WERI-Rb-1 (cell line): Measurements from ENCODE around the gene PPP1R37.

Experiments
- DNase-seq: peaks from one replicate; pipeline ENCODE4 v3.0.0-alpha.2; 2020
- H3K27ac ChIP-seq: fragments of 250-450 bp; sonication (Bioruptor Pico); 2 replicates; pipeline ENCODE4 v1.5.1; 2020; ENCODE audit warnings: mild to moderate bottlenecking, moderate library complexity
- H3K27me3 ChIP-seq: fragments of 250-450 bp; sonication (Bioruptor Pico); 2 replicates; pipeline ENCODE4 v1.5.1; 2021; ENCODE audit warnings: mild to moderate bottlenecking, low read depth, moderate library complexity; ENCODE audit not compliant: insufficient read depth, severe bottlenecking
- H3K36me3 ChIP-seq: fragments of 250-450 bp; sonication (Bioruptor Pico); 2 replicates; pipeline ENCODE4 v1.5.1; 2020; ENCODE audit warnings: mild to moderate bottlenecking, moderate library complexity
- H3K4me3 ChIP-seq: 2 replicates; pipeline ENCODE4 v1.5.1; 2011; ENCODE audit warnings: low read depth, mild to moderate bottlenecking, control low read depth, low read length
- H3K9me3 ChIP-seq: fragments of 250-450 bp; sonication (Bioruptor Pico); 2 replicates; pipeline ENCODE4 v1.5.1; 2021; ENCODE audit warnings: mild to moderate bottlenecking, moderate library complexity; ENCODE audit not compliant: severe bottlenecking
- TF ChIP-seq, protein P1 (sequence below): IDR thresholded peaks from 2 replicates; pipeline ENCODE4 v1.5.1; 2011; ENCODE audit warnings: low read depth, mild to moderate bottlenecking, control low read depth, inconsistent platforms, low read length

The PPP1R37 gene

GRCh38 chr19:45059258-45059965 lies 33.6 kb upstream of the PPP1R37 start:
- Histone ChIP-seq H3K27ac (no peak overlapping the region), H3K36me3 (peaks cover 85% of the 10 kb centered on the region), H3K4me3 (no peak overlapping the region), H3K27me3 (no peaks in the 10 kb centered on the region), H3K9me3 (no peaks in the 10 kb centered on the region)
- DNase-seq: peak; percentile 80
- TF ChIP-seq, protein P1, sequence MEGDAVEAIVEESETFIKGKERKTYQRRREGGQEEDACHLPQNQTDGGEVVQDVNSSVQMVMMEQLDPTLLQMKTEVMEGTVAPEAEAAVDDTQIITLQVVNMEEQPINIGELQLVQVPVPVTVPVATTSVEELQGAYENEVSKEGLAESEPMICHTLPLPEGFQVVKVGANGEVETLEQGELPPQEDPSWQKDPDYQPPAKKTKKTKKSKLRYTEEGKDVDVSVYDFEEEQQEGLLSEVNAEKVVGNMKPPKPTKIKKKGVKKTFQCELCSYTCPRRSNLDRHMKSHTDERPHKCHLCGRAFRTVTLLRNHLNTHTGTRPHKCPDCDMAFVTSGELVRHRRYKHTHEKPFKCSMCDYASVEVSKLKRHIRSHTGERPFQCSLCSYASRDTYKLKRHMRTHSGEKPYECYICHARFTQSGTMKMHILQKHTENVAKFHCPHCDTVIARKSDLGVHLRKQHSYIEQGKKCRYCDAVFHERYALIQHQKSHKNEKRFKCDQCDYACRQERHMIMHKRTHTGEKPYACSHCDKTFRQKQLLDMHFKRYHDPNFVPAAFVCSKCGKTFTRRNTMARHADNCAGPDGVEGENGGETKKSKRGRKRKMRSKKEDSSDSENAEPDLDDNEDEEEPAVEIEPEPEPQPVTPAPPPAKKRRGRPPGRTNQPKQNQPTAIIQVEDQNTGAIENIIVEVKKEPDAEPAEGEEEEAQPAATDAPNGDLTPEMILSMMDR: peak; percentile 86

GRCh38 chr19:45061965-45062364 lies 31.0 kb upstream of the PPP1R37 start:
- no peak for DNase-seq
- TF ChIP-seq, protein P1: no peak
- peaks cover 71% of the 10 kb centered on the region for H3K36me3 ChIP-seq
- no peaks in the 10 kb centered on the region for H3K27me3 ChIP-seq
- no peak overlapping the region for H3K4me3 ChIP-seq
- H3K9me3 ChIP-seq: no peaks in the 10 kb centered on the region
- H3K27ac ChIP-seq: no peak overlapping the region

DNA sequence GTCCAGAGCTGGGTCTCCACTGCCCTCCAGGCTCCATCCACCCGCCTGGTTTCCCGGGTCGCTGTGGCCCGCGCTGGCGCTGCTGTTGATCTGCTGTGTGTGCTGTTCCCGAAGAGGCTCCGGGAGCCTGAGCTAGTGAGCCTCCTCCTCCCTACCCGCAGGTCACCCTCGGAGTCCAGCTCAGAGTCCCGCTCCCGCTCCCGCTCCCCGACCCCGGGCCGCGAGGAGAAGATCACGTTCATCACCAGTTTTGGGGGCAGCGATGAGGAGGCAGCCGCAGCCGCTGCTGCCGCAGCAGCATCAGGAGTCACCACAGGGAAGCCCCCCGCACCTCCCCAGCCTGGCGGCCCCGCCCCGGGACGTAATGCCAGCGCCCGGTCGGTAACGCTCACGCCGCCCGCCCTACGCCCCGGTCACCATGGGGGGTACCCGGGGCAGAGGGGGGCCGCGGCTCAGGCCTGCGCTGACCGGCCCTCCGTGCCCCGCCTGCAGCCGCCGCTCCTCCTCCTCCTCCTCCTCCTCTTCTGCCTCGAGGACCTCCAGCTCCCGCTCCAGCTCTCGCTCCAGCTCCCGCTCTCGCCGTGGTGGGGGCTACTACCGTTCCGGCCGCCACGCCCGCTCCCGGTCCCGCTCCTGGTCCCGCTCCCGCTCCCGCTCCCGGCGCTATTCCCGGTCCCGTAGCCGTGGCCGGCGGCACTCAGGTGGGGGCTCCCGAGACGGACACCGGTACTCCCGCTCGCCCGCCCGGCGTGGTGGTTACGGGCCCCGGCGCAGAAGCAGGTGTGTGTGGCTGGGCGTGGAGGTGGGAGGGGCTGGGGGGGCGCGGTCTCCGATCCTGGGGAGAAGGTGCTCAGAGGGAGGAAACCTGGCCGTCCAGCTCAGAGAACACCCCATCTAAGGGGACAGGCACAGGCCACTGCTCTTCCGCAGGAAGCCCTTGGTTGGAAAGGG lies 28.9 kb upstream of the PPP1R37 start:
- no peaks in the 10 kb centered on the region for H3K27me3 ChIP-seq
- H3K36me3 ChIP-seq: peaks cover 67% of the 10 kb centered on the region
- TF ChIP-seq, protein P1: no peak
- no peak overlapping the region for H3K4me3 ChIP-seq
- H3K9me3 ChIP-seq: no peaks in the 10 kb centered on the region
- no peak for DNase-seq
- H3K27ac ChIP-seq: no peak overlapping the region

DNA sequence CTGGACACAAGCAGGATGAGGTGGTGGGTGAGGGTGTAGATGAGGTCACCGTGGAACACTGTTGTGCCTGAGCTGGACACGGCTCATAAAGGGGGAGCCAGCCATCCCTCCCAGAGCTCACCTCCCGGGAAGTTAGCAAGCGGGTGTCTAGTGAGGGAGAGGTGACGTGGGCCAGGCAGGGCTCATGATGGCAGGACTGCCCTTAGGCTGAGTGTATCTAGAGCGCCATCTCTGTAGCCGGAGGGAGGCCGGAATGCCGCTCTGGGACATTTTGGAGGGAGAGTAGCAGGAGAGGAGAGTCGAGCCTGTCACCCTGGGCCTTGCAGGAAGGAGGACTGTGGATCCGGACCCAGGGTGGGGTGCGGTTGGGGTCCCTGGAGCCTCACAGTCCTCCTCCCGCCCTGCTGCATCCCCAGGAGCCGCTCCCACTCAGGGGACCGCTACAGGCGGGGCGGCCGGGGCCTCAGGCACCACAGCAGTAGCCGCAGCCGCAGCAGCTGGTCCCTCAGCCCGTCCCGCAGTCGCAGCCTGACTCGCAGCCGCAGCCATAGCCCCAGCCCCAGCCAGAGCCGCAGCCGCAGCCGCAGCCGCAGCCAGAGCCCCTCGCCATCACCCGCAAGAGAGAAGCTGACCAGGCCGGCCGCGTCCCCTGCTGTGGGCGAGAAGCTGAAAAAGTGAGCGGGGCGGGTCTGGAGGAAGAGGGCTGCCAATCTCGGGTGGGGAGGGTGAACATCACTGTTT lies 25.9 kb upstream of the PPP1R37 start:
- H3K9me3 ChIP-seq: no peaks in the 10 kb centered on the region
- no peak for DNase-seq
- H3K4me3 ChIP-seq: no peak overlapping the region
- H3K27ac ChIP-seq: no peak overlapping the region
- peaks cover 59% of the 10 kb centered on the region for H3K36me3 ChIP-seq
- no peaks in the 10 kb centered on the region for H3K27me3 ChIP-seq
- TF ChIP-seq, protein P1: no peak

- Histone ChIP-seq H3K36me3 (peaks cover 58% of the 10 kb centered on the region), H3K4me3 (no peak overlapping the region), H3K27ac (no peak overlapping the region), H3K9me3 (no peaks in the 10 kb centered on the region), H3K27me3 (no peaks in the 10 kb centered on the region)
- TF ChIP-seq, protein P1: no peak
- DNase-seq: no peak
These were observed 24.9 kb upstream of the PPP1R37 start for GRCh38 chr19:45068041-45068440.
